GM18868 (cell line): ENCODE results near the gene PCIF1.
"Not testable (repeated sequence)": the region's sequence is repeated elsewhere in the genome, so short reads cannot be mapped to it uniquely, and the experiment has no call there.

Source experiments
- ATAC-seq: cut with Tn5 transposase; IDR thresholded peaks from one replicate; pipeline ENCODE4 v1.9.1; 2021; ENCODE audit warnings: mild to moderate bottlenecking, moderate library complexity; ENCODE audit not compliant: unreplicated experiment

The PCIF1 gene

DNA sequence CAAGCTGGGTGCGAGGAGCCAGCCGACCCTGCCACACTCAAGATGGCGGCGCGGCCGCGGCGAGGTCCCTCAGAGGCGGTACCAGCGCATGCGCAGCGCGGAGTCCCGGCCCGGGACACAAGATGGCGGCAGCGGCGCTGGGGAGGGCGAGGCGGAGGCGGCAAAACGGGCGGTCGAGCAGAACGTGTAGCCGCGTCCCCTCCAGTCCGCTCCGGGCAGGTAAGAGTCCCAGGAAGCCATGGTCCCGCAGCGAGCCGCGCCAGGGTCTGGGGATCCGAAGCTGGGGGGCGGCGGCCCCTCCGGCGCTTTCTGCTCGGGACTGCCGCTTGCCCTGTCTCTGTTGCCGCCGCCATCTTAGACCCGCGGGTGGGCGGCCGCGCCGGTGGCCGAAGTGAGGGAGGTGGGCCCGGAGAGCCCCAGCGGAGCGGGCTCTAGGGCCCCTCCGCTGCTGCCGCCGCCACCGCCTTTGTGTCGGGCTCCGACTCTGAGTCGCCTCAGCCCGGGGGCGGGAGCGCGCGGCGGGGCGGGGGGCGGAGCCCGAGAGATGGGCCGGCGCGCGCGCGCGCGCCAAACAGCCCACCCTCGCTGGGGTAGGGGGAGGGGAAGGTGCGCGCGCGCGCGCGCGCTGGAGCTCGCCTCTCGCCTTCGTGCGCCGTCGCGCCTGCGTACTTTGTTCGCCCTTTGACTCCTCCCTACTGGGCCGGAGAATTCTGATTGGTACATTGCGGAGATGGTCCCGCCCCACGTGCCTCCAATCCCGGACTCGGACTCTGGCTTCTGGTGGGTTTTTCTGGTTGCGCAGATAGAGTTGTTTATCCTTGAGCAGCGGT lies at the start of gene PCIF1:
Gene PCIF1 (plus strand): TSS at position 98 of the 830 bp plus-strand sequence. CDS start 4,317 bp downstream, outside the sequence.
- peak; percentile 78 for ATAC-seq

DNA sequence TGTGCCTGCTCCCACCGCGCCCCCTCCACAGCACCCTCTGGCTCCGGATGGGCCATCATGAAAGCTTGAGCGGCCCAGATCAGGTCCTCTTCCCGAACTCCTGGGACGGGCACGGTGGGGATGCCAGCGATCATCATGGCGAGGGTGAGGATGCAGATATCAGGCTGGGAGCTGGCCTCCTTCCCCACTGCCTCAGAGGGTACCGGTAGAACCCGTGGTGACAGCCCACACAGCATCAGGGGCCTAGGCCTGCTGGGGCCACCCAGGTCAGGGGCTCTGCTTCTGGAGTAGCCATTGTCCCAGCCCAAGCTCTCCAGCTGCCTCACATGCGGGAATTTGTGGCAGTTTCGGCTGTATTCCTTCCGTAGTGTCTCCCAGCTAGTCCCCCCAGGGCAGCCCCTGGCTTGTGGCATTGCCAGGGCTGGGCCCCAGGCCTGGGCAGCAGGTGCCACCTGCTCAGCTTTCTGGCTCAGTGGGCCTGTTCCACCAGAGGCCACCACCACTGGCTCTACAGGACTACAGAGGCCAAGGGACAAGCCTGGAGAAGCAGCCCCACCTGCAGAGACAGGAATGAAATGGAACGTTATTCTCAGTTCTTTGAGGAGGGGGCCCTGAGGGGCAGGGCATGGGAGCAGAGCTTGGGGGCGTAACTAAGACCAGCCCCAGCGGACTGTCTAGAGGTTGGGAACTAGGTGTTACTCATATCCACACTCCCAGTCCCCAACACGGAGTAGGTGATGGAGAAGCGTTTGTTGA lies 47.7 kb upstream of the PCIF1 start:
- no peak for ATAC-seq

DNA sequence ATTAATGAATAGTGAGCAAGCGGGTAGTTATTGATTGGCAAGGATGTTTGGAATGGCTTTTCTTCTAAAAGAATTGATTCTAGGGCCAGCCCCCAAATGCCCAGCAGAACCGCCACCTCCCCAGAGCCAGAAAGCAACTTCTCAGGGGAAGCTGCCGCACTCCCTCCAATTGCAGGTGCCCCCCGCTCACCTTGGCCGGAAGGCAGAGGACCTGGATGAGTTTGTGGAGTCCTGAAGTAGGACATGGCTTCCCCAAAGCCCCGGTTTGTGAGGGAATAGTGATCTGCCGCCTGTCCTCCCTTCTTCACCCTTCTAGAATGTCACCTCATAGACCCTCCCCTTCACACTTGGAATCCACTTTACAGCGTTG lies 47.2 kb upstream of the PCIF1 start, which contains the start of gene SPATA25:
Gene SPATA25 (minus strand): TSS at position 277 of the 370 bp plus-strand sequence. CDS start 32 bp downstream, at position 245.
- no peak for ATAC-seq

DNA sequence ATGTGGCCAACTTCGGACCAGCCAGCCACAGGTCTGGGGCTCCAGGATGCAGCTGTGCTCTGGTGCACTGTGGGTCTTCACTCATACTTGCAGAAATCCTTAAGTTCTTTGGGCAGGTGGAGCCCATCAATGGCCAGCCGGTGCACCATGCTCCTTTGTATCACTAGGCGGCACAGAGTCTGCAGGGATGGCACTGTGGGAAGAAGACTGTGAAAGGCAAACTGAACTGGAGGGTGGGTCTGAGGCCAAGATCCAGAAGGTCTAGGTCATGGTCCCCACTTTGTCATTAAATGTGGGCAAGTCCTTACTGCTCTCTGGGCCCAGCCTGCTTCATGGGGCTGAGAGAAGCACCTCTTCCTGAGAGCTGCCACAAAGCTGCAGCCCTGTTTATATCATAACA lies 45.8 kb upstream of the PCIF1 start:
- no peak for ATAC-seq

DNA sequence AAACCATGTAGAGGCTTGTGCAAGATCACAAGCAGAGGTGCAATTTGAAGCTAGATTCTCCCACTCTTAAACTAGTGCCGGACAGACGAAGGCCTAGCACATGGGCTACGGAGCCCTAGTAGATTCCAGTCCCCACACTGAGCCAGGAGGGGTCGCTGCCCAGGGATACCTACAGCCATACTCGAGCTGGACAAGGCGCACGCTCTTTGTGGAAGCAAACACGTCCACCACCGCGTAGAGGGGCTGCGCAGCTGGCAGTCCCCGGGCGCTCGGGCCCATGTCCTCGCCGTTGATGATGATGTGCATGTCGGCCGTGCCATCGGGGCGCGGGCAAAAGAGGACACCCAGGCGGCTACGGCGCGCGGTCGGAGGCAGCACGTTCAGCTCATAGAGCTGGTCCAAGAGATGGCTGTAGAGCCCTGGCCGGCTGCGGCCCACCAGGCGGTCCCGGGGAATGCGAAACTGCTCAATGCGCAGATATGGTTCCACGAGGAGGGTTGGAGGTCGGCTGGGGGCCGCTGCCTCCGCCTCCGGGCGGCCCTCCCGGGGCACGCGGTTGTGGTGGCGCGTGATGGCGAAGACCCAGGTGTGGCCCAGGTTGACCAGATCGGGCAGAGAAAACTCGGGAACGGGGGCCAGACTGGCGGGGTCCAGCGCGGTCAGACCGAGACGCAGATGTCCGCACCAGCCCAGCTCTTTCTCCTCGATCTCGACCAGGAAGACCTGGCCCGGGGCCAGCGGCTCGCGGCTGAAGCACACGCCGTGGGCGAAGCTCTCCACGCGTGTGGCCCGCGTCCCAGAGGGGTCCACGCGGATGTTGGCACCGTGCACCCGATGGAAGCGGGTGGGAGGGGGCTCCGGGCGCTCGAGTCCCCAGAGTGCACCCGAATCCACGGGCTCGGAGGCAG lies 44.2 kb upstream of the PCIF1 start:
- no peak for ATAC-seq

DNA sequence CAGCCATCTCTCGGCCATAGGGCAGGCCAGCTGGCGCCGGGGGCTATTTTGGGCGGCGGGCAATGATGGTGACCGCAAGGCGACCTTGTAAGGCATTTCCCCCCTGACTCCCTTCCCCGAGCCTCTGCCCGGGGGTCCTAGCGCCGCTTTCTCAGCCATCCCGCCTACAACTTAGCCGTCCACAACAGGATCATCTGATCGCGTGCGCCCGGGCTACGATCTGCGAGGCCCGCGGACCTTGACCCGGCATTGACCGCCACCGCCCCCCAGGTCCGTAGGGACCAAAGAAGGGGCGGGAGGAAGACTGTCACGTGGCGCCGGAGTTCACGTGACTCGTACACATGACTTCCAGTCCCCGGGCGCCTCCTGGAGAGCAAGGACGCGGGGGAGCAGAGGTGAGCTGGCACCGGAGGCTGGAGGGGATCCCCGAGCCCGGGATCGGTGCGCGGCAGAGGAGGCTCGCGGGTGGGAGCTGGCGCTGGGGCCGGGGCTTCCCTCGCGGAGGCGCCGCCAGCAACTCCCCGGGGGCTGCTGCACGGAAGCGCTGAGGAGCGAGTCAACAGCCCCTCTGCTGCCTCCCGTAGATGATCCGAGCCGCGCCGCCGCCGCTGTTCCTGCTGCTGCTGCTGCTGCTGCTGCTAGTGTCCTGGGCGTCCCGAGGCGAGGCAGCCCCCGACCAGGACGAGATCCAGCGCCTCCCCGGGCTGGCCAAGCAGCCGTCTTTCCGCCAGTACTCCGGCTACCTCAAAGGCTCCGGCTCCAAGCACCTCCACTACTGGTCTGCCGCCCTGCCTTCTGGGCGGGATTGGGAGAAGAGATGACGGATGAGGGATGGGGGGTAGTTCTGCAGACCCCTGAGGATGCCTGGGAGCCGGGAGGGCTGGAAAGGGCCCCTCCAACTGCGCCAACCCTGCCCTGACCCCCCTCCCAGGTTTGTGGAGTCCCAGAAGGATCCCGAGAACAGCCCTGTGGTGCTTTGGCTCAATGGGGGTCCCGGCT lies 43.2 kb upstream of the PCIF1 start, which contains the start of the genes CTSA and NEURL2:
Gene CTSA (plus strand): TSS at position 351 of the 999 bp plus-strand sequence. CDS start 234 bp downstream, at position 585.
Gene NEURL2 (minus strand): TSS at position 224 of the 999 bp plus-strand sequence. CDS start 217 bp downstream, at position 7.
- peak; percentile 81 for ATAC-seq

DNA sequence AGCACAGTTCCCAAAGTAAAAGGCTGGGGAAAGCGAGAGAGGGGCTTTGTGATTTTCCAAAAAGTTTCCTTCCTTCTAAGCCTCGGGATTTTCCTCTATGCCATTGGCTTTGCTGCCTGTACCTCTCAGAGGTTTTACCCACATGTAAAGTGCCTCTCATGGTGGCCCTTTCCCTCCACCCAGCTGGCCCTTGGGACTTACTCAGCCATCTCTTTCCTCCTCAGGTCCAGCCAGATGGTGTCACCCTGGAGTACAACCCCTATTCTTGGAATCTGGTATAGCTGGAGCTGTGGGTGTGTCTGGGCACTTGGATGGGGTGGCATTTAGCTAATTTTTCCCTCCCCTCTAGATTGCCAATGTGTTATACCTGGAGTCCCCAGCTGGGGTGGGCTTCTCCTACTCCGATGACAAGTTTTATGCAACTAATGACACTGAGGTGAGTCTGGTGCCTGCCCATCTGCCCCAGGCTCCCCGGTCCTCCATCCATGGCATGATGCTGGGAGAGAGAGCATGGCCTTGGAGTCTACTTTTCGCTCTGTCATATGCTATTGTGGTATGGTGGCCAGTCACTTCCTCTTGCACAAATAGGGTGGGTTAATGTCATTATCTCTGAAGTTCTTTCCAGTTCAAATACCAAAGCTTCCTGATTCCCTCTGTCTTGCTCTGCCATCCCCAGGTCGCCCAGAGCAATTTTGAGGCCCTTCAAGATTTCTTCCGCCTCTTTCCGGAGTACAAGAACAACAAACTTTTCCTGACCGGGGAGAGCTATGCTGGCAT lies 42.2 kb upstream of the PCIF1 start:
- no peak for ATAC-seq

DNA sequence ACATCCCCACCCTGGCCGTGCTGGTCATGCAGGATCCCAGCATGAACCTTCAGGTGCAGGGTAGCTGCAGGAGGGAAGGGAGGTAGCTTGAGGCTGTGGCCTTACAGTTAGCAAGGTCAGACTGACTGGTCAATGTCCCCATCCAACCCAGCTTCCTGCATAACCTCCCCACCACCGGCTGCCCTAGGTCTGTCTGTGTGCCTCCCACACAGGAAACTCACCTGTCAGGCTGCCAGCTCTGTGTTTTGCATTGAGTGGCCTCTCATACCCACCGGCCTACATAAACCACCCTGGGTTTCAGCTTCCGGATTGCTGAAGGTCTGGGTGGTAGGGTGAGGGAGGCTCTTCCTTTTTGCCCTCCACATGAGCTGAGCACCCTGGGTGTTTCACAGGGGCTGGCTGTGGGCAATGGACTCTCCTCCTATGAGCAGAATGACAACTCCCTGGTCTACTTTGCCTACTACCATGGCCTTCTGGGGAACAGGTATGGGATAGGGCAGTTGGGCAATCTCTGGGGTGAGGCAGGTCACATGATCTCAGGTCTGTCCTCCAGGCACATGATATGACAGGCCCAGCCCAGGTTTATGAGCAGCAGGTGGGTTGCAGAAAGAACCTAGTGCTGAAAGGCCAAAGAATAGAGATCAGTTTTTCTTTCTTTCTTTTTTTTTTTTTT lies 41.5 kb upstream of the PCIF1 start:
- ATAC-seq, result no peak

DNA sequence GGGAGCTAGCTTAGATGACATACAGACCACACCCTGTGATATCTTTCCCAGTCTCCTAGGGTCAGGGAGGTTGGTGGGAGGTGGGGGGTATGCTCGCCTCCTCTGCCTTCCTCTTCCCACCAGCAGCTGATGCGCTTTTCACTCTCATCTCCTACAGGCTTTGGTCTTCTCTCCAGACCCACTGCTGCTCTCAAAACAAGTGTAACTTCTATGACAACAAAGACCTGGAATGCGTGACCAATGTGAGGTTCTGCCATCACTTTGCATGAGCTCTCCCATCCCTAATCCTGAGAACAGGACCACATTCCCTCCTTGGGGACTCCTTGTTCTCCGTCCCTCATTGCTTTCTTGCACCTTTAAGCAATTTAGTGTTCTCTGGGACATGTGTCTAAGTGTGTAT lies 40.7 kb upstream of the PCIF1 start:
- ATAC-seq, result no peak

DNA sequence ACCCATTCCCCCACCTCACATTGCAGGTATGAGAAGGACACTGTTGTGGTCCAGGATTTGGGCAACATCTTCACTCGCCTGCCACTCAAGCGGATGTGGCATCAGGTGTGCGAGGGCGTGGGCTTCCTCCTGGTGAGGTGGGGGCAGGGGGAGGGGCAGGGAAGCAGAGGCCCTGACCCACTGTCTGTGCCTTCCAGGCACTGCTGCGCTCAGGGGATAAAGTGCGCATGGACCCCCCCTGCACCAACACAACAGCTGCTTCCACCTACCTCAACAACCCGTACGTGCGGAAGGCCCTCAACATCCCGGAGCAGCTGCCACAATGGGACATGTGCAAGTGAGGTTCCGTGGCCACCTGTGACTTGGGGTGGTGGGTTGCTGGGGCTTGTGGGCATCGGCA lies 39.7 kb upstream of the PCIF1 start:
- ATAC-seq, result no peak

DNA sequence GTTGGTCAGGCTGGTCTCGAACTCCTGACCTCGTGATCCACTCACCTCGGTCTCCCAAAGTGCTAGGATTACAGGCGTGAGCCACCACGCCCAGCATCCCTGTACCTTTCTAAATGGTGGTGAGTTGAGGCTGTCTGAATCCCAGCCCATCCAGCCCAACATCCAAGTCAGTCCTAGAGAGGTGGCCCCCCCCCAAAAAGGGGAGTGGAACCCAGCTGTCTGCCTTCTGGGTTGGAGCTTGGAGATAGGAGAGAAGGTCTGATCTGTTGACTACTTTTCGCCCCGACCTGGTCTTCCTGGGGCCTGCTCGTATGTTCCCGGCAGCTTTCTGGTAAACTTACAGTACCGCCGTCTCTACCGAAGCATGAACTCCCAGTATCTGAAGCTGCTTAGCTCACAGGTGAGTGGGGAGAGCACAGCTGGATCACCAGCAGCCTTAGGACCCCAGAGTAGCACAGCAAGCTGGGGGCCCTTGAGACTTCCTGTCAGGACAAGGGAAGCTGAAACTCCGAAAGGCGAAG lies 37.8 kb upstream of the PCIF1 start:
- ATAC-seq, result no peak

DNA sequence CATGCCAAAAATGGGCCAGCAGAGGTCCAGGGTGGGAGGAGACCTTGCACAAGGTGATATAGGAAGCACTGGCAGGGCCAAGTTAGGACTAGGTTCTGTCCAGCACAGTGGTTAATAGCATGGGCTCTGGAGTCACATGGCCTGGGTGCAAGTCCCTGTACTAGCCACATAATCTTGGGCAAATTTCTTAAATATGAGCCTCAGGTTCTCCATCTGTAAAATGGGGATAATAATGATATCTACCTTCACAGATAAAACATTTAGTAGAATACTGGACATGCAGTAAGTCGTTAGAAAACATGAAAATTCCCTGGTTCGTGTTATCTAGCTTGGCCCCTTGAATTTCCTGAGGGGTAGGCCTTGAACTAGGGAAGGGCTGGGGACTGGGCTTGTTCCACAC lies 37.2 kb upstream of the PCIF1 start:
- ATAC-seq, result no peak

DNA sequence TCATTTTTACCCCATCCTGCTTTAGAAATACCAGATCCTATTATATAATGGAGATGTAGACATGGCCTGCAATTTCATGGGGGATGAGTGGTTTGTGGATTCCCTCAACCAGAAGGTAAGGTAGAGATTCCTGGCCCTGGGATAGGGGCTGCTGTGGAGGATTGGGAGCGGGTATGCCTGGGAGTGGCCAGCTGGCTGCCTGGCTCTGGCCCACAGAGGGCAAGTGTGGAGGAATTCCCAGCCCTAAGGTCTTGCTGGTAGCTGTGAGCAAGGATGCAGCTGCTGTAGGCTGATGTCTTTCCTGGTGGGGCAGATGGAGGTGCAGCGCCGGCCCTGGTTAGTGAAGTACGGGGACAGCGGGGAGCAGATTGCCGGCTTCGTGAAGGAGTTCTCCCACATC lies 36.8 kb upstream of the PCIF1 start:
- ATAC-seq, result no peak

DNA sequence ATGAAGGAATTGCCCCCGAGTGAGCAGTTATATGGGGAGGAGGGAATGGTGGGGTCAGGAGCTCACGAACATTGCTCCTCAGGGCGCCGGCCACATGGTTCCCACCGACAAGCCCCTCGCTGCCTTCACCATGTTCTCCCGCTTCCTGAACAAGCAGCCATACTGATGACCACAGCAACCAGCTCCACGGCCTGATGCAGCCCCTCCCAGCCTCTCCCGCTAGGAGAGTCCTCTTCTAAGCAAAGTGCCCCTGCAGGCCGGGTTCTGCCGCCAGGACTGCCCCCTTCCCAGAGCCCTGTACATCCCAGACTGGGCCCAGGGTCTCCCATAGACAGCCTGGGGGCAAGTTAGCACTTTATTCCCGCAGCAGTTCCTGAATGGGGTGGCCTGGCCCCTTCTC lies 36.2 kb upstream of the PCIF1 start:
- no peak for ATAC-seq

DNA sequence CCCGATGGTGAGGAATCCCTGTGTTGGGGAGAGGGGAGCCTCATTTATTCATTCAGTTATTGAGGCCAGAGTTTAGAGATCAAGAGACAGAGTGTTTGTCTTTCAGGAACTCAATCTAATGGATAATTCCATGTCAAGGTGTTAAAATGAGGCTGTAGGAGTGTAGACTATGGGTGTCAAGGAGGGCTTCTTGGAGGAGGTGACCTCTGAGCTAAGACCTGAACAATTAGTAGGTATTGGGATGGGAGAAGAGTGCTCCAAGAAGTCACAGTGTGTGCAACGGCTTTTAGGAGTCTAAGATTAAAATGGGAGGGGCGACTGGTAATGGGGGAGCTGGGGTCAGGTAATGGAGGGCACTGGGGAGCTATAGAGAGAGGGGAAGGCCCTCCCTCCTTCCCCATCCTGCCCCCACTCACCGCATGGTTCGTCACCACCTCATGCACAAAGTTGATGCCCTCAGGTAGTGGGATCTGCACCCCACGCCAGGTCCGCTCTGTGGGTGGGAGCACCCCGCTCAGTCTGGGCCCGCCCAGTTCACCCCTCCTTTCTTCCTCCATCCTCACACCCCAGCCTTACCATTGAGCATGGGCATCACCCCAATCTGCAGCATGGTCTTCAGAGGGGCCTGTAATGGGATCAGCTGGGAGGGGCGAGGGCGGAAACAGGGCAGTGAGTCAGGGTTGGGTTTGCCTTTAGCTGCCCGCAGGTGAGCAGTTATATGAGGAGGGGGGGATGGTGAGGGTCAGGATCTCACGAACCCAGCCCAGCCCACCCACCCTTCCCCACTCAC lies 35.2 kb upstream of the PCIF1 start:
- ATAC-seq, result no peak

DNA sequence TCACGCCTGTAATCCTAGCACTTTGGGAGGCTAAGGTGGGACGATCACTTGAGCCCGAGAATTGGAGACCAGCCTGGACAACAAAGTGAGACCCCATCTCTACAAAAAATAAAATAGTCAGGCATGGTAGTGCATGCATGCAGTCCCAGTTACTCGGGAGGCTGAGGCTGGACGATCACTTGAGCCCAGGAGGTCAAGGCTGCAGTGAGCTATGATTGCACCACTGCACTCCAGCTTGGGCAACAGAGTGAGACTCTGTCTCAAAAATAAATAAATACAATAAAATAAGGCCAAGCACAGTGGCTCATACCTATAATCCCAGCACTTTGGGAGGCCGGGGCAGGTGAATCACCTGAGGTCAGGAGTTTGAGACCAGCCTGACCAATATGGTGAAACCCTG lies 33.2 kb upstream of the PCIF1 start:
- not testable (repeated sequence) for ATAC-seq

DNA sequence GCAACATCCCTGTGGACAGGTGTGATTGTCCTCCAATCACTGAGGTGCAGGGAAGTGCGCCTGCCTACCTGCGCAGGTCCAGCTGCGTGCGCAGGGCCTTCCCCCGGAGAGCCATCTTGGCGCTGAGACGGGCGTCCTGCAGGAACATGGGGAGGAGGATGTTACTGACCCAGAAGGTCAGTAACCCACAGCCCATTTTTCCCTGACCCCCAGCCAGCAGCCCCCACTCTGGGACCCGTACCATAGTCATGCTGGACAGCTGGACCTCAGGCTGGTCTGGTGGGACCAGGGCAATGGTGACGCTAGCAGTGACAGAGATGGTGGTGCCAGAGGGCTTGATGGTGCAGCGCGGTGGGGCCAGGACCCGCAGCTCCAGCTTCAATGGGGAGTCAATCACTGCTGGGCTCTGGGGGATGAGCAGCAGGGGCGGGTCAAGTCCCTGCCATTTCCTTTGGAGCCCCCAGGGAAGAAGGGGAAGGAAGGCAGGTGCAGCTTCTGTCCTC lies 32.2 kb upstream of the PCIF1 start:
- ATAC-seq, result no peak
